ENCODE results near the gene MACROD2.

The MACROD2 gene

GRCh38 chr20:14609328-14610221, 614.3 kb downstream of the MACROD2 start:
- DNase-seq, result no peak

GRCh38 chr20:14611479-14611878, 616.2 kb downstream of the MACROD2 start:
- no peak for DNase-seq

- DNase-seq, result no peak
These were observed 617.1 kb downstream of the MACROD2 start for GRCh38 chr20:14612391-14612790.

GRCh38 chr20:14616003-14616402, 620.7 kb downstream of the MACROD2 start:
- DNase-seq, result no peak

GRCh38 chr20:14617123-14617522, 621.8 kb downstream of the MACROD2 start:
- no peak for DNase-seq

- no peak for DNase-seq
These were observed 624.1 kb downstream of the MACROD2 start for GRCh38 chr20:14619411-14619810.

- DNase-seq, result no peak
These were observed 627.5 kb downstream of the MACROD2 start for GRCh38 chr20:14622796-14623195.

GRCh38 chr20:14631011-14631410, 635.7 kb downstream of the MACROD2 start:
- no peak for DNase-seq

GRCh38 chr20:14632906-14633305, 637.6 kb downstream of the MACROD2 start:
- no peak for DNase-seq

- no peak for DNase-seq
These were observed 638.2 kb downstream of the MACROD2 start for GRCh38 chr20:14633507-14633906.

- no peak for DNase-seq
These were observed 639.3 kb downstream of the MACROD2 start for GRCh38 chr20:14634665-14635064.

GRCh38 chr20:14637441-14637840, 642.1 kb downstream of the MACROD2 start:
- no peak for DNase-seq

GRCh38 chr20:14643146-14643545, 647.8 kb downstream of the MACROD2 start:
- no peak for DNase-seq

GRCh38 chr20:14643556-14643955, 648.2 kb downstream of the MACROD2 start:
- no peak for DNase-seq

GRCh38 chr20:14644306-14645097, 649.2 kb downstream of the MACROD2 start:
- no peak for DNase-seq

GRCh38 chr20:14647016-14647415, 651.7 kb downstream of the MACROD2 start:
- DNase-seq, result no peak

GRCh38 chr20:14649662-14650061, 654.3 kb downstream of the MACROD2 start:
- DNase-seq, result no peak

- no peak for DNase-seq
These were observed 662.1 kb downstream of the MACROD2 start for GRCh38 chr20:14657266-14658005.

GRCh38 chr20:14664101-14664500, 668.8 kb downstream of the MACROD2 start:
- DNase-seq, result no peak

- DNase-seq, result no peak
These were observed 671.4 kb downstream of the MACROD2 start for GRCh38 chr20:14666696-14667095.

- DNase-seq, result no peak
These were observed 671.9 kb downstream of the MACROD2 start for GRCh38 chr20:14667226-14667625.

- DNase-seq, result no peak
These were observed 676.8 kb downstream of the MACROD2 start for GRCh38 chr20:14672066-14672465.

GRCh38 chr20:14673164-14673563, 677.8 kb downstream of the MACROD2 start:
- DNase-seq, result no peak
